ENCODE results near the gene DOK5.

Gene DOK5

GRCh38 chr20:54642864-54643667, 167.7 kb downstream of the DOK5 start:
- no peaks in the 10 kb centered on the region for H3K27me3 ChIP-seq (ENCODE audit: control insufficient read depth, low read length)

GRCh38 chr20:54643761-54644160, 168.4 kb downstream of the DOK5 start:
- no peaks in the 10 kb centered on the region for H3K4me1 ChIP-seq (ENCODE audit: control insufficient read depth, low read length)
- no peaks in the 10 kb centered on the region for H3K36me3 ChIP-seq (ENCODE audit: control insufficient read depth, low read length)
- H3K4me3 ChIP-seq (ENCODE audit: low read length) = no peak overlapping the region
- H3K9me2 ChIP-seq (replicated peaks; ENCODE audit: control insufficient read depth, low read length) = no peaks in the 10 kb centered on the region
- no peak for TF ChIP-seq EZH2phosphoT487 (IDR thresholded peaks at IDR 0.05; ENCODE audit: borderline replicate concordance, low read length)
- TF ChIP-seq CTCF (IDR thresholded peaks at IDR 0.05; ENCODE audit: low read depth, low read length, poor library complexity, severe bottlenecking) = no peak
- no peak overlapping the region for H3K27ac ChIP-seq (ENCODE audit: low read depth, low read length)
- no peaks in the 10 kb centered on the region for H3F3A ChIP-seq (ENCODE audit: control insufficient read depth, insufficient read depth)
- H3K79me2 ChIP-seq (ENCODE audit: control insufficient read depth, low read length) = no peaks in the 10 kb centered on the region
- no peaks in the 10 kb centered on the region for H3K9me3 ChIP-seq (ENCODE audit: control insufficient read depth, insufficient read depth, low read length)
- H3K27me3 ChIP-seq (ENCODE audit: control insufficient read depth, low read length) = no peaks in the 10 kb centered on the region
- H4K20me1 ChIP-seq (ENCODE audit: control insufficient read depth, insufficient read depth, low read depth, low read length) = no peaks in the 10 kb centered on the region
- no peak overlapping the region for H3K4me2 ChIP-seq (ENCODE audit: low read length)

More at GRCh38 chr20:54642864-54643667, 167.7 kb downstream of the DOK5 start:
- Histone ChIP-seq H3K4me1 (ENCODE audit: control insufficient read depth, low read length) (no peaks in the 10 kb centered on the region), H3F3A (ENCODE audit: control insufficient read depth, insufficient read depth) (no peaks in the 10 kb centered on the region), H3K36me3 (ENCODE audit: control insufficient read depth, low read length) (no peaks in the 10 kb centered on the region), H3K4me3 (ENCODE audit: low read length) (no peak overlapping the region), H3K9me3 (ENCODE audit: control insufficient read depth, insufficient read depth, low read length) (no peaks in the 10 kb centered on the region), H3K79me2 (ENCODE audit: control insufficient read depth, low read length) (no peaks in the 10 kb centered on the region), H3K9me2 (replicated peaks; ENCODE audit: control insufficient read depth, low read length) (no peaks in the 10 kb centered on the region), H4K20me1 (ENCODE audit: control insufficient read depth, insufficient read depth, low read depth, low read length) (no peaks in the 10 kb centered on the region), H3K27ac (ENCODE audit: low read depth, low read length) (no peak overlapping the region), H3K4me2 (ENCODE audit: low read length) (no peak overlapping the region)
- TF ChIP-seq EZH2phosphoT487 (IDR thresholded peaks at IDR 0.05; ENCODE audit: borderline replicate concordance, low read length) (no peak), CTCF (IDR thresholded peaks at IDR 0.05; ENCODE audit: low read depth, low read length, poor library complexity, severe bottlenecking) (no peak)

- Histone ChIP-seq H3F3A (ENCODE audit: control insufficient read depth, insufficient read depth) (no peaks in the 10 kb centered on the region), H3K27ac (ENCODE audit: low read depth, low read length) (no peak overlapping the region), H3K4me2 (ENCODE audit: low read length) (no peak overlapping the region), H3K79me2 (ENCODE audit: control insufficient read depth, low read length) (no peaks in the 10 kb centered on the region), H3K4me3 (ENCODE audit: low read length) (no peak overlapping the region), H3K9me2 (replicated peaks; ENCODE audit: control insufficient read depth, low read length) (no peaks in the 10 kb centered on the region), H3K36me3 (ENCODE audit: control insufficient read depth, low read length) (no peaks in the 10 kb centered on the region), H4K20me1 (ENCODE audit: control insufficient read depth, insufficient read depth, low read depth, low read length) (no peaks in the 10 kb centered on the region), H3K27me3 (ENCODE audit: control insufficient read depth, low read length) (no peaks in the 10 kb centered on the region), H3K9me3 (ENCODE audit: control insufficient read depth, insufficient read depth, low read length) (no peaks in the 10 kb centered on the region), H3K4me1 (ENCODE audit: control insufficient read depth, low read length) (no peaks in the 10 kb centered on the region)
- TF ChIP-seq EZH2phosphoT487 (IDR thresholded peaks at IDR 0.05; ENCODE audit: borderline replicate concordance, low read length) (no peak), CTCF (IDR thresholded peaks at IDR 0.05; ENCODE audit: low read depth, low read length, poor library complexity, severe bottlenecking) (no peak)
These were observed 170.2 kb downstream of the DOK5 start for GRCh38 chr20:54645445-54646155.

Measured in DOHH2 (cell line).